Astrocyte (in vitro differentiated cells and primary cell): ENCODE measurements around the gene TSC2. TPM values are rescaled to one million over a fixed set of nuclear protein-coding genes. Genes with fewer than 3 reads are reported as not detected.

Experiments
- DNase-seq: peaks from one replicate; pipeline ENCODE4 v3.0.0-alpha.2; 2010; ENCODE audit warnings: low read depth
- FAIRE-seq: peaks from 2 replicates; lab custom pipeline; 2011; peaks lifted over from hg19 to GRCh38; lab: Jason Lieb, UNC
- H2AFZ ChIP-seq: 2 replicates; pipeline ENCODE4 v1.6.0; 2012; ENCODE audit warnings: low read depth, low read length, inconsistent platforms
- H3K27ac ChIP-seq: 2 replicates; pipeline ENCODE4 v1.5.1; 2011; ENCODE audit warnings: low read depth, low read length, inconsistent platforms
- H3K27me3 ChIP-seq: 2 replicates; pipeline ENCODE4 v1.6.0; 2011; ENCODE audit warnings: low read length, inconsistent platforms; ENCODE audit not compliant: insufficient read depth
- H3K36me3 ChIP-seq: 2 replicates; pipeline ENCODE4 v1.5.1; 2011; ENCODE audit warnings: low read length, inconsistent platforms; ENCODE audit not compliant: insufficient read depth
- H3K4me1 ChIP-seq: 2 replicates; pipeline ENCODE4 v1.5.1; 2011; ENCODE audit warnings: low read length, inconsistent platforms; ENCODE audit not compliant: insufficient read depth
- H3K4me2 ChIP-seq: 2 replicates; pipeline ENCODE4 v1.6.0; 2012; ENCODE audit warnings: low read length, inconsistent platforms
- H3K4me3 ChIP-seq: 2 replicates; pipeline ENCODE4 v1.5.1; 2011; ENCODE audit warnings: low read depth, mild to moderate bottlenecking, low read length, inconsistent platforms; ENCODE audit not compliant: insufficient read depth
- H3K79me2 ChIP-seq: 2 replicates; pipeline ENCODE4 v1.6.0; 2012; ENCODE audit warnings: mild to moderate bottlenecking, low read length, inconsistent platforms; ENCODE audit not compliant: insufficient read depth
- H3K9ac ChIP-seq: 2 replicates; pipeline ENCODE4 v1.6.0; 2012; ENCODE audit warnings: mild to moderate bottlenecking, low read length, inconsistent platforms
- H3K9me3 ChIP-seq: 2 replicates; pipeline ENCODE4 v1.5.1; 2012; ENCODE audit warnings: low read depth, mild to moderate bottlenecking, low read length, inconsistent platforms; ENCODE audit not compliant: insufficient read depth
- H4K20me1 ChIP-seq: 2 replicates; pipeline ENCODE4 v1.6.0; 2012; ENCODE audit warnings: low read length, inconsistent platforms; ENCODE audit not compliant: insufficient read depth
- H3K27ac Mint-ChIP-seq: one replicate; pipeline ENCODE4 v1.8.0; 2021; ENCODE audit warnings: mild to moderate bottlenecking, mixed read lengths; ENCODE audit not compliant: unreplicated experiment
- H3K27me3 Mint-ChIP-seq: one replicate; pipeline ENCODE4 v1.8.0; 2021; ENCODE audit warnings: low read depth, mixed read lengths; ENCODE audit not compliant: unreplicated experiment
- H3K36me3 Mint-ChIP-seq: one replicate; pipeline ENCODE4 v1.8.0; 2021; ENCODE audit warnings: low read depth, mixed read lengths; ENCODE audit not compliant: unreplicated experiment
- H3K4me1 Mint-ChIP-seq: one replicate; pipeline ENCODE4 v1.8.0; 2021; ENCODE audit warnings: low read depth, mixed read lengths; ENCODE audit not compliant: unreplicated experiment
- H3K4me3 Mint-ChIP-seq: one replicate; pipeline ENCODE4 v1.8.0; 2021; ENCODE audit warnings: mild to moderate bottlenecking, moderate library complexity, mixed read lengths; ENCODE audit not compliant: unreplicated experiment
- H3K9me3 Mint-ChIP-seq: one replicate; pipeline ENCODE4 v1.8.0; 2021; ENCODE audit warnings: mild to moderate bottlenecking, mixed read lengths; ENCODE audit not compliant: unreplicated experiment
- CTCF ChIP-seq: IDR thresholded peaks from 2 replicates; pipeline ENCODE4 v1.5.1; 2011; ENCODE audit warnings: low read depth, mild to moderate bottlenecking, inconsistent platforms, low read length, moderate library complexity; ENCODE audit not compliant: insufficient read depth
- EZH2 ChIP-seq: IDR thresholded peaks from 2 replicates; pipeline ENCODE4 v1.6.1; 2012; ENCODE audit warnings: mild to moderate bottlenecking, low read length, inconsistent platforms; ENCODE audit not compliant: insufficient read depth
- total RNA-seq: library from RNA; stranded (reverse); gene quantifications from 2 replicates; pipeline ENCODE4 v1.2.1, GENCODE V29; 2021

The TSC2 gene
- total RNA-seq, 1 donor from 2014 or later: 89.5 TPM

- H4K20me1 ChIP-seq: peaks cover 35% of the 10 kb centered on the region
- TF ChIP-seq EZH2 (no peak), CTCF (no peak)
These were observed 39.3 kb downstream of the TSC2 start for GRCh38 chr16:2086812-2087747.

GRCh38 chr16:2087748-2088631, 40.2 kb downstream of the TSC2 start:
- TF ChIP-seq CTCF (no peak), EZH2 (no peak)
- no peak overlapping the region for H3K9ac ChIP-seq
- H3K9me3 ChIP-seq: no peaks in the 10 kb centered on the region
- H3K4me1 Mint-ChIP-seq: no peaks in the 10 kb centered on the region
- H3K79me2 ChIP-seq: no peaks in the 10 kb centered on the region
- H3K36me3 Mint-ChIP-seq: peaks cover 5% of the 10 kb centered on the region
- H3K9me3 Mint-ChIP-seq: no peaks in the 10 kb centered on the region
- H3K4me3 ChIP-seq: no peak overlapping the region
- FAIRE-seq (no peak), DNase-seq (no peak)
- no peak overlapping the region for H2AFZ ChIP-seq
- H3K36me3 ChIP-seq: no peaks in the 10 kb centered on the region
- H3K27ac ChIP-seq: no peak overlapping the region
- H3K4me3 Mint-ChIP-seq: no peak overlapping the region
- no peak overlapping the region for H3K27ac Mint-ChIP-seq
- H3K4me1 ChIP-seq: peaks cover 6% of the 10 kb centered on the region
- H4K20me1 ChIP-seq: peaks cover 37% of the 10 kb centered on the region
- no peaks in the 10 kb centered on the region for H3K27me3 ChIP-seq
- H3K4me2 ChIP-seq: no peak overlapping the region
- H3K27me3 Mint-ChIP-seq: no peaks in the 10 kb centered on the region

More at GRCh38 chr16:2086812-2087747, 39.3 kb downstream of the TSC2 start:
- H3K4me1 ChIP-seq: peaks cover 6% of the 10 kb centered on the region
- H3K27ac ChIP-seq: no peak overlapping the region
- no peaks in the 10 kb centered on the region for H3K4me1 Mint-ChIP-seq
- no peaks in the 10 kb centered on the region for H3K36me3 ChIP-seq
- no peak overlapping the region for H3K9ac ChIP-seq
- H3K9me3 ChIP-seq: no peaks in the 10 kb centered on the region
- no peak overlapping the region for H3K4me3 Mint-ChIP-seq
- H3K9me3 Mint-ChIP-seq: no peaks in the 10 kb centered on the region
- no peak overlapping the region for H3K4me2 ChIP-seq
- no peaks in the 10 kb centered on the region for H3K27me3 Mint-ChIP-seq
- DNase-seq: no peak
- H3K27ac Mint-ChIP-seq: peak overlapping the region; percentile 34
- no peaks in the 10 kb centered on the region for H3K79me2 ChIP-seq
- H3K27me3 ChIP-seq: no peaks in the 10 kb centered on the region
- H3K4me3 ChIP-seq: no peak overlapping the region
- H3K36me3 Mint-ChIP-seq: peaks cover 8% of the 10 kb centered on the region
- FAIRE-seq: no peak
- no peak overlapping the region for H2AFZ ChIP-seq
